Body of pancreas (tissue), 4 donors: Measurements from ENCODE around the gene SEC14L1. TPM values are rescaled to one million over a fixed set of nuclear protein-coding genes. Genes with fewer than 3 reads are reported as not detected.
"Not testable (repeated sequence)": the region's sequence is repeated elsewhere in the genome, so short reads cannot be mapped to it uniquely, and the experiment has no call there.

Experiments
- ATAC-seq: fragments of 150-250 bp; one replicate; pipeline ENCODE4 v1.9.1; 2016
- DNase-seq, 4 donors: peaks; one replicate each; pipeline ENCODE4 v3.0.0-alpha.2; 2019
- H3K27ac ChIP-seq, 4 donors: fragments of 200-600 bp; sonication (generic); 1 replicate in 3 of 4; 2 replicates in 1 of 4; pipeline versions ENCODE4 v1.5.1 to v1.6.1; 2016 to 2019; ENCODE audit warnings: mild to moderate bottlenecking in 1 of 4, mixed read lengths in 1 of 4, moderate library complexity in 1 of 4
- H3K27me3 ChIP-seq, 2 donors: fragments of 200-600 bp; sonication (generic); one replicate each; pipeline ENCODE4 v1.6.0; 2016; ENCODE audit warnings: mild to moderate bottlenecking in 1 of 2
- H3K36me3 ChIP-seq, 2 donors: fragments of 200-600 bp; sonication (generic); replicated peaks in 1 of 2; 2 replicates each; pipeline ENCODE4 v1.5.1; 2016; ENCODE audit warnings: low read depth in 2 of 2; ENCODE audit not compliant: insufficient read depth in 1 of 2
- H3K4me1 ChIP-seq: fragments of 200-600 bp; sonication (generic); one replicate; pipeline ENCODE4 v1.6.0; 2016
- H3K4me3 ChIP-seq, 2 donors: fragments of 200-600 bp; sonication (generic); 1 replicate in 1 of 2; 2 replicates in 1 of 2; pipeline ENCODE4 v1.5.1; 2016 to 2019
- H3K9me3 ChIP-seq, 3 donors: fragments of 200-600 bp; sonication (generic); 1 replicate in 2 of 3; 2 replicates in 1 of 3; pipeline ENCODE4 v1.5.1; 2016
- CTCF ChIP-seq, 7 experiments: fragments of 450-650 bp in 4 of 7; fragments of 200-600 bp in 3 of 7; sonication (generic) in 3 of 7; IDR thresholded peaks; one replicate each; pipeline ENCODE4 v1.5.1; 2016 to 2019; ENCODE audit warnings: antibody characterized with exemption in 7 of 7
- POLR2A ChIP-seq, 3 donors: fragments of 450-650 bp; IDR thresholded peaks; one replicate each; pipeline ENCODE4 v1.6.1; 2016; ENCODE audit warnings: antibody characterized with exemption in 3 of 3, mild to moderate bottlenecking in 2 of 3
- WGBS, 2 donors: methylation state at CpG; one replicate each; pipeline ENCODE4 v1.1.5; 2017; 5-methylcytosine and 5-hydroxymethylcytosine counted together
- intact Hi-C: fragments of 100-400 bp; cut with DNase I; formaldehyde crosslinking; loops from one replicate; pipeline ENCODE4 v1.15.1; 2023
- total RNA-seq, 2 donors: library from RNA; depleted of rRNA; stranded (reverse); fragments of >200 nt; gene quantifications; one replicate each; pipeline ENCODE4 v1.1.0, GENCODE V29; 2016

Gene SEC14L1
- total RNA-seq, 2 donors from 2014 or later: 22.1 to 36.8 TPM

GRCh38 chr17:77150196-77150595, 9.4 kb downstream of the SEC14L1 start:
- peak overlapping the region in 1 of 4 donors; percentile 0 for H3K27ac ChIP-seq
- no peak for DNase-seq
- no peaks in the 10 kb centered on the region for H3K36me3 ChIP-seq
- intact Hi-C loops: no loop called here
- TF ChIP-seq CTCF (IDR thresholded peaks at IDR 0.05) (no peak), POLR2A (IDR thresholded peaks at IDR 0.05) (no peak)
- no peak overlapping the region for H3K4me3 ChIP-seq
- no peak for ATAC-seq
- no peaks in the 10 kb centered on the region for H3K9me3 ChIP-seq
- no peaks in the 10 kb centered on the region for H3K27me3 ChIP-seq
- 89 to 92% methylated on average over 5 of the region's 5 CpGs for WGBS, 2 donors
- peaks cover 50% of the 10 kb centered on the region for H3K4me1 ChIP-seq

GRCh38 chr17:77151186-77151585, 10.4 kb downstream of the SEC14L1 start:
- WGBS, 2 donors: 83 to 95% methylated on average over 7 of the region's 7 CpGs
- TF ChIP-seq POLR2A (IDR thresholded peaks at IDR 0.05) (no peak), CTCF (IDR thresholded peaks at IDR 0.05) (no peak)
- H3K27me3 ChIP-seq: no peaks in the 10 kb centered on the region
- H3K9me3 ChIP-seq: no peaks in the 10 kb centered on the region
- no peaks in the 10 kb centered on the region for H3K36me3 ChIP-seq
- H3K4me1 ChIP-seq: peaks cover 40% of the 10 kb centered on the region
- no peak for ATAC-seq
- no peak overlapping the region for H3K27ac ChIP-seq
- intact Hi-C loops: no loop called here
- H3K4me3 ChIP-seq: no peak overlapping the region
- DNase-seq: peak in 1 of 4 donors; percentile 2

GRCh38 chr17:77152056-77152455, 11.3 kb downstream of the SEC14L1 start:
- H3K4me3 ChIP-seq, H3K36me3 ChIP-seq, H3K9me3 ChIP-seq, H3K27me3 ChIP-seq, intact Hi-C loops, ATAC-seq, DNase-seq, H3K27ac ChIP-seq: not testable (repeated sequence)
- 86 to 90% methylated on average over 6 of the region's 6 CpGs for WGBS, 2 donors
- H3K4me1 ChIP-seq: peaks cover 39% of the 10 kb centered on the region

GRCh38 chr17:77153472-77153871, 12.7 kb downstream of the SEC14L1 start:
- TF ChIP-seq CTCF (IDR thresholded peaks at IDR 0.05): no peak
- TF ChIP-seq POLR2A (IDR thresholded peaks at IDR 0.05): no peak
- H3K4me3 ChIP-seq: no peak overlapping the region
- H3K27me3 ChIP-seq: no peaks in the 10 kb centered on the region
- no peaks in the 10 kb centered on the region for H3K36me3 ChIP-seq
- ATAC-seq (no peak), DNase-seq (no peak)
- WGBS, 2 donors: 11 to 20% methylated on average over 1 of the region's 1 CpG
- intact Hi-C loops: no loop called here
- peak overlapping the region in 2 of 4 donors; percentile 33 to 53 for H3K27ac ChIP-seq
- peaks cover 28% of the 10 kb centered on the region for H3K4me1 ChIP-seq
- H3K9me3 ChIP-seq: no peaks in the 10 kb centered on the region

- Histone ChIP-seq H3K4me3 (no peak overlapping the region), H3K36me3 (no peaks in the 10 kb centered on the region), H3K4me1 (peaks cover 21% of the 10 kb centered on the region), H3K9me3 (no peaks in the 10 kb centered on the region), H3K27ac (no peak overlapping the region), H3K27me3 (no peaks in the 10 kb centered on the region)
- ATAC-seq (no peak), DNase-seq (no peak)
- TF ChIP-seq POLR2A (IDR thresholded peaks at IDR 0.05) (no peak), CTCF (IDR thresholded peaks at IDR 0.05) (no peak)
- intact Hi-C loops: no loop called here
- WGBS, 2 donors: 79 to 84% methylated on average over 8 of the region's 8 CpGs
Observed at GRCh38 chr17:77153999-77154586, 13.3 kb downstream of the SEC14L1 start.
